ENCODE measurements around the gene KIRREL1. TPM values are rescaled to one million over a fixed set of nuclear protein-coding genes. Genes with fewer than 3 reads are reported as not detected.

The KIRREL1 gene
- total RNA-seq, 1 experiment from 2014 or later: 30.5 TPM

GRCh38 chr1:158026651-158027050 is 33.2 kb downstream of the KIRREL1 start:
- WGBS (ENCODE audit: extremely low coverage, insufficient read length, low lambda C conversion rate): no CpG with 5 or more reads among the region's 1 CpG
- peaks cover 11% of the 10 kb centered on the region; the same call in 1 of the 2 replicates for H3K4me1 ChIP-seq (ENCODE audit: insufficient read depth, low read length)
- no peak overlapping the region for H4K5ac ChIP-seq (ENCODE audit: insufficient read length, low read depth, low read length)
- no peak overlapping the region for H2BK12ac ChIP-seq (ENCODE audit: insufficient read length, low read depth, low read length)
- H2AFZ ChIP-seq (ENCODE audit: low read length): no peak overlapping the region
- no peak overlapping the region for H3K27ac Mint-ChIP-seq
- no peak overlapping the region for H2AK5ac ChIP-seq (ENCODE audit: insufficient read length, low read length)
- no peaks in the 10 kb centered on the region for H3K79me1 ChIP-seq (ENCODE audit: insufficient read depth, low read depth, low read length, poor library complexity, severe bottlenecking)
- H3K4me3 Mint-ChIP-seq: no peak overlapping the region
- no peak overlapping the region for H4K91ac ChIP-seq (ENCODE audit: insufficient read length, low read depth, low read length)
- no peak overlapping the region for H3K14ac ChIP-seq (ENCODE audit: insufficient read depth, low read length)
- no peaks in the 10 kb centered on the region for H4K20me1 ChIP-seq (ENCODE audit: control insufficient read depth, insufficient read depth, insufficient read length)
- no peak overlapping the region for H3T11ph ChIP-seq (ENCODE audit: low read length)
- H3K36me3 Mint-ChIP-seq (ENCODE audit: insufficient read depth in 1 of 3, low read depth in 3 of 3): peaks cover 4 to 10% (median 10%) of the 10 kb centered on the region in 3 experiments; a peak in 6 of 7 replicates
- no peak overlapping the region for H3K18ac ChIP-seq (ENCODE audit: insufficient read length, low read depth, low read length)
- H2BK5ac ChIP-seq (ENCODE audit: insufficient read length, low read length): no peak overlapping the region
- H3K9me3 Mint-ChIP-seq: no peaks in the 10 kb centered on the region
- H3K23ac ChIP-seq (ENCODE audit: insufficient read length, low read depth, low read length): no peak overlapping the region
- H3K79me2 ChIP-seq (ENCODE audit: insufficient read depth, low read length): no peaks in the 10 kb centered on the region; the same call in 1 of the 2 replicates
- H3K27ac ChIP-seq (ENCODE audit: insufficient read length, low read depth, low read length): no peak overlapping the region
- H2BK15ac ChIP-seq (ENCODE audit: low read depth, low read length): no peak overlapping the region
- no peaks in the 10 kb centered on the region for H3K9me3 ChIP-seq (ENCODE audit: control insufficient read depth, low read depth, low read length)
- H3K27me3 Mint-ChIP-seq (ENCODE audit: low read depth): no peaks in the 10 kb centered on the region
- H3K56ac ChIP-seq (ENCODE audit: insufficient read length, low read depth, low read length): no peak overlapping the region
- no peak overlapping the region for H3K4ac ChIP-seq (ENCODE audit: low read depth, low read length)
- TF ChIP-seq CTCF (conservative IDR thresholded peaks at IDR 0.05): no peak
- H3K4me2 ChIP-seq (ENCODE audit: insufficient read depth, insufficient read length, low read length): no peak overlapping the region
- H2BK20ac ChIP-seq (ENCODE audit: low read depth, low read length, poor library complexity, severe bottlenecking): no peak overlapping the region
- no peaks in the 10 kb centered on the region; the same call in 1 of the 2 replicates for H3K27me3 ChIP-seq (ENCODE audit: insufficient read depth, low read length)
- no peak overlapping the region for H4K8ac ChIP-seq (replicated peaks; ENCODE audit: insufficient read length, low read depth, low read length)
- no peaks in the 10 kb centered on the region for H3K23me2 ChIP-seq (ENCODE audit: insufficient read length, low read depth, low read length, poor library complexity, severe bottlenecking)
- H3K4me1 Mint-ChIP-seq: peaks cover 33 to 40% of the 10 kb centered on the region in 2 experiments
- DNase-seq: no peak
- no peak overlapping the region for H2BK120ac ChIP-seq (ENCODE audit: low read depth, low read length, poor library complexity, severe bottlenecking)
- no peak overlapping the region for H3K9ac ChIP-seq (ENCODE audit: extremely low read depth, insufficient read length, low read length)

Measured in H9 (cell line).